Esophagus squamous epithelium (tissue), 5 donors: ENCODE measurements around the gene HOOK2. TPM values are rescaled to one million over a fixed set of nuclear protein-coding genes. Genes with fewer than 3 reads are reported as not detected.
A peak's percentile ranks its signal among the peaks of the same experiment; 100 is the strongest.

Experiments
- DNase-seq: peaks from one replicate; lab custom pipeline; 2025; lab: John Stamatoyannopoulos, UW
- H3K27ac ChIP-seq, 4 donors: fragments of 200-600 bp; sonication (generic); one replicate each; pipeline ENCODE4 v1.5.1; 2016 to 2019; ENCODE audit warnings: mild to moderate bottlenecking in 1 of 4
- H3K27me3 ChIP-seq, 4 donors: fragments of 200-600 bp; sonication (generic); 1 replicate in 3 of 4; 2 replicates in 1 of 4; pipeline versions ENCODE4 v1.5.1 to v1.6.0; 2017 to 2021; ENCODE audit warnings: antibody characterized with exemption in 1 of 4
- H3K36me3 ChIP-seq, 3 donors: fragments of 200-600 bp; sonication (generic); one replicate each; pipeline ENCODE4 v1.5.1; 2016 to 2019
- H3K4me1 ChIP-seq, 3 donors: fragments of 200-600 bp; sonication (generic); one replicate each; pipeline ENCODE4 v1.5.1; 2017 to 2019
- H3K4me3 ChIP-seq, 4 donors: fragments of 200-600 bp; sonication (generic); 1 replicate in 3 of 4; 2 replicates in 1 of 4; pipeline ENCODE4 v1.5.1; 2016 to 2019; ENCODE audit warnings: mild to moderate bottlenecking in 2 of 4, moderate library complexity in 1 of 4
- H3K9me3 ChIP-seq, 3 donors: fragments of 200-600 bp; sonication (generic); one replicate each; pipeline ENCODE4 v1.5.1; 2016 to 2019
- POLR2A ChIP-seq, 4 donors: fragments of 450-650 bp; IDR thresholded peaks; one replicate each; pipeline ENCODE4 v1.6.1; 2017; ENCODE audit warnings: antibody characterized with exemption in 4 of 4, mild to moderate bottlenecking in 4 of 4, moderate library complexity in 3 of 4
- WGBS, 2 donors: methylation state at CpG; one replicate each; pipeline ENCODE4 v1.1.5; 2018; 5-methylcytosine and 5-hydroxymethylcytosine counted together
- intact Hi-C: fragments of 100-400 bp; cut with DNase I; formaldehyde crosslinking; loops from one replicate; pipeline ENCODE4 v1.15.0; 2022
- total RNA-seq, 4 donors: library from RNA; depleted of rRNA; stranded (reverse); fragments of >200 nt; gene quantifications; one replicate each; pipeline ENCODE4 v1.1.0, GENCODE V29; 2016
- TF ChIP-seq, protein P1 (sequence below), 6 experiments: fragments of 450-650 bp in 4 of 6; fragments of 200-600 bp in 2 of 6; sonication (generic) in 2 of 6; IDR thresholded peaks; one replicate each; pipeline ENCODE4 v1.5.1; 2016 to 2019; ENCODE audit warnings: antibody characterized with exemption in 6 of 6, mild to moderate bottlenecking in 4 of 6, moderate library complexity in 4 of 6
- donor health status: DM: yes; HTN: yes; CAD: no.

Gene HOOK2
- total RNA-seq, 4 donors from 2014 or later, result 41.4 to 76.5 (median 61.6) TPM

DNA sequence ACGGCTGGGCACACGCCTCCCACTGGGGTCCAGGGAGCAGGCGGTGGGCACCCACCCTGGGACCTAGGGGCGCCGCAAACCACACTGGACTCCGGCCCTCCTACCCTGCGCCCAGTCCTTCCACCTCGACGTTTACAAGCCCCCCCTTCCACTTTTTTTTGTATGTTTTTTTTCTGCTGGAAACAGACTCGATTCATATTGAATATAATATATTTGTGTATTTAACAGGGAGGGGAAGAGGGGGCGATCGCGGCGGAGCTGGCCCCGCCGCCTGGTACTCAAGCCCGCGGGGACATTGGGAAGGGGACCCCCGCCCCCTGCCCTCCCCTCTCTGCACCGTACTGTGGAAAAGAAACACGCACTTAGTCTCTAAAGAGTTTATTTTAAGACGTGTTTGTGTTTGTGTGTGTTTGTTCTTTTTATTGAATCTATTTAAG is 17.5 kb upstream of the HOOK2 start:
- no peaks in the 10 kb centered on the region for H3K27me3 ChIP-seq
- no peaks in the 10 kb centered on the region for H3K9me3 ChIP-seq
- intact Hi-C loops, result no loop called here
- peaks cover 35 to 68% (median 51%) of the 10 kb centered on the region in 3 donors for H3K4me1 ChIP-seq
- DNase-seq, result no peak
- WGBS, 2 donors, result 0% methylated on average over 15 to 18 of the region's 22 CpGs
- TF ChIP-seq POLR2A (IDR thresholded peaks at IDR 0.05), result peak in 2 of 4 donors; percentile 5 to 42
- TF ChIP-seq, protein P1, sequence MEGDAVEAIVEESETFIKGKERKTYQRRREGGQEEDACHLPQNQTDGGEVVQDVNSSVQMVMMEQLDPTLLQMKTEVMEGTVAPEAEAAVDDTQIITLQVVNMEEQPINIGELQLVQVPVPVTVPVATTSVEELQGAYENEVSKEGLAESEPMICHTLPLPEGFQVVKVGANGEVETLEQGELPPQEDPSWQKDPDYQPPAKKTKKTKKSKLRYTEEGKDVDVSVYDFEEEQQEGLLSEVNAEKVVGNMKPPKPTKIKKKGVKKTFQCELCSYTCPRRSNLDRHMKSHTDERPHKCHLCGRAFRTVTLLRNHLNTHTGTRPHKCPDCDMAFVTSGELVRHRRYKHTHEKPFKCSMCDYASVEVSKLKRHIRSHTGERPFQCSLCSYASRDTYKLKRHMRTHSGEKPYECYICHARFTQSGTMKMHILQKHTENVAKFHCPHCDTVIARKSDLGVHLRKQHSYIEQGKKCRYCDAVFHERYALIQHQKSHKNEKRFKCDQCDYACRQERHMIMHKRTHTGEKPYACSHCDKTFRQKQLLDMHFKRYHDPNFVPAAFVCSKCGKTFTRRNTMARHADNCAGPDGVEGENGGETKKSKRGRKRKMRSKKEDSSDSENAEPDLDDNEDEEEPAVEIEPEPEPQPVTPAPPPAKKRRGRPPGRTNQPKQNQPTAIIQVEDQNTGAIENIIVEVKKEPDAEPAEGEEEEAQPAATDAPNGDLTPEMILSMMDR (IDR thresholded peaks at IDR 0.05), result peak in 1 of 6 experiments; percentile 1
- peak overlapping the region; percentile 79 to 89 (median 88) for H3K4me3 ChIP-seq
- H3K27ac ChIP-seq, result peak overlapping the region; percentile 99
- H3K36me3 ChIP-seq, result peaks cover 0 to 13% (median 11%) of the 10 kb centered on the region in 3 donors

DNA sequence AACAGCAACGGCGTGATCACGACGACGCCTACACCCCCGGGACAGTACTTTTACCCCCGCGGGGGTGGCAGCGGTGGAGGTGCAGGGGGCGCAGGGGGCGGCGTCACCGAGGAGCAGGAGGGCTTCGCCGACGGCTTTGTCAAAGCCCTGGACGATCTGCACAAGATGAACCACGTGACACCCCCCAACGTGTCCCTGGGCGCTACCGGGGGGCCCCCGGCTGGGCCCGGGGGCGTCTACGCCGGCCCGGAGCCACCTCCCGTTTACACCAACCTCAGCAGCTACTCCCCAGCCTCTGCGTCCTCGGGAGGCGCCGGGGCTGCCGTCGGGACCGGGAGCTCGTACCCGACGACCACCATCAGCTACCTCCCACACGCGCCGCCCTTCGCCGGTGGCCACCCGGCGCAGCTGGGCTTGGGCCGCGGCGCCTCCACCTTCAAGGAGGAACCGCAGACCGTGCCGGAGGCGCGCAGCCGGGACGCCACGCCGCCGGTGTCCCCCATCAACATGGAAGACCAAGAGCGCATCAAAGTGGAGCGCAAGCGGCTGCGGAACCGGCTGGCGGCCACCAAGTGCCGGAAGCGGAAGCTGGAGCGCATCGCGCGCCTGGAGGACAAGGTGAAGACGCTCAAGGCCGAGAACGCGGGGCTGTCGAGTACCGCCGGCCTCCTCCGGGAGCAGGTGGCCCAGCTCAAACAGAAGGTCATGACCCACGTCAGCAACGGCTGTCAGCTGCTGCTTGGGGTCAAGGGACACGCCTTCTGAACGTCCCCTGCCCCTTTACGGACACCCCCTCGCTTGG is 16.9 kb upstream of the HOOK2 start:
- peak in 2 of 4 donors; percentile 21 to 74 for TF ChIP-seq POLR2A (IDR thresholded peaks at IDR 0.05)
- TF ChIP-seq, protein P1 (IDR thresholded peaks at IDR 0.05), result no peak
- peak overlapping the region; percentile 79 to 89 (median 88) for H3K4me3 ChIP-seq
- 0% methylated on average over 8 to 9 of the region's 84 CpGs for WGBS, 2 donors
- intact Hi-C loops, result no loop called here
- no peaks in the 10 kb centered on the region for H3K9me3 ChIP-seq
- DNase-seq, result no peak
- no peaks in the 10 kb centered on the region for H3K27me3 ChIP-seq
- peak overlapping the region; percentile 99 for H3K27ac ChIP-seq
- H3K4me1 ChIP-seq, result peaks cover 41 to 74% (median 57%) of the 10 kb centered on the region in 3 donors
- peaks cover 0 to 11% (median 7%) of the 10 kb centered on the region in 3 donors for H3K36me3 ChIP-seq

DNA sequence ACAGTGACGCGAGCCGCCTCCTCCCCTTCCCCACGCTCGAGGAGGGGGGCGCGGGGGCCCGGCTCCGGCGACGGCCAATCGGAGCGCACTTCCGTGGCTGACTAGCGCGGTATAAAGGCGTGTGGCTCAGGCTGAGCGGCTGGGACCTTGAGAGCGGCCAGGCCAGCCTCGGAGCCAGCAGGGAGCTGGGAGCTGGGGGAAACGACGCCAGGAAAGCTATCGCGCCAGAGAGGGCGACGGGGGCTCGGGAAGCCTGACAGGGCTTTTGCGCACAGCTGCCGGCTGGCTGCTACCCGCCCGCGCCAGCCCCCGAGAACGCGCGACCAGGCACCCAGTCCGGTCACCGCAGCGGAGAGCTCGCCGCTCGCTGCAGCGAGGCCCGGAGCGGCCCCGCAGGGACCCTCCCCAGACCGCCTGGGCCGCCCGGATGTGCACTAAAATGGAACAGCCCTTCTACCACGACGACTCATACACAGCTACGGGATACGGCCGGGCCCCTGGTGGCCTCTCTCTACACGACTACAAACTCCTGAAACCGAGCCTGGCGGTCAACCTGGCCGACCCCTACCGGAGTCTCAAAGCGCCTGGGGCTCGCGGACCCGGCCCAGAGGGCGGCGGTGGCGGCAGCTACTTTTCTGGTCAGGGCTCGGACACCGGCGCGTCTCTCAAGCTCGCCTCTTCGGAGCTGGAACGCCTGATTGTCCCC is 16.1 kb upstream of the HOOK2 start, which contains the start of gene JUNB:
TSS of gene JUNB (plus strand) at position 142 of the 706 bp plus-strand sequence. CDS start at position 428, 286 bp downstream.
- Histone ChIP-seq H3K27me3 (no peaks in the 10 kb centered on the region), H3K27ac (peak within 1 kb of the TSS; percentile 99), H3K36me3 (peaks cover 0 to 11% (median 0%) of the 10 kb centered on the region in 3 donors), H3K4me3 (peak within 1 kb of the TSS; percentile 79 to 89 (median 88)), H3K4me1 (peaks cover 48 to 77% (median 62%) of the 10 kb centered on the region in 3 donors), H3K9me3 (no peaks in the 10 kb centered on the region)
- peak; percentile 86 for DNase-seq
- intact Hi-C loops, result no loop called here
- 0% methylated on average over 37 of the region's 73 CpGs; no CpG with 5 or more reads in 1 of the 2 donors for WGBS, 2 donors
- TF ChIP-seq POLR2A (IDR thresholded peaks at IDR 0.05), result peak; percentile 97 to 100 (median 100)
- TF ChIP-seq, protein P1 (IDR thresholded peaks at IDR 0.05), result peak in 4 of 6 experiments; percentile 18 to 32 (median 26)

DNA sequence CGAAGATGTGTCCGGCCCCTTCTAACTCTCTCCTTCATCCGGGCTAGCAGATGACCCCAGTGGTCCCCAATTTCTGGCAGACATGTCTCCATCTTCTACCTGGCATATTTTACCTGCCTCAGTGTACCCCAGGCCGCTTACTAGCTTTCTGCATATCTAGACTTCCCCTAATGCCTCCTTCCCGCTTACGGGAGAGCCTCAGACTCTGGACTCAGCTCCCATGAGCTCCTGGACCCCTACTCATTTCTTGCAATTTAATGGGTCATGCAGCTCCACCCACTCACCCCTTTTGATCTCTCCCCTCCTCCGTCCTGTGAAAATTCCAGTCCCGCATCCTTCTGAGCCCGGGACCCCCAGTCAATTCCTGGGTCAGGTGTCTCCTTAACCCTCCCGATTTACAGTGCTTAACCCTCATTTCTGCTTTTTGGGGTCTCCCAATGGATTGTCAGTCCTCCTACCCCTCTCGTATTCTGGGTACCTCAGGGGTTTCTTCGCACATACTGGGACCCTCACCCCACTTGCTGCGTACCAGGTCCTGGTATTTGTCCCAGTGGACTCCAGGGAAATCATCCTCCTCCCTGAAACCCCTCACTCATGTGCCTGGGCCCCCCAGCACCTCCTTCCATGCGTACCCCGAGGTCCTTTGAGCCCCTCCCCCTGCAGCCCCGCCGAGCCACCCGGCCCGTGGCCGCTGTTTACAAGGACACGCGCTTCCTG is 15.4 kb upstream of the HOOK2 start:
- Histone ChIP-seq H3K9me3 (no peaks in the 10 kb centered on the region), H3K4me1 (peaks cover 50 to 77% (median 62%) of the 10 kb centered on the region in 3 donors), H3K27me3 (no peaks in the 10 kb centered on the region), H3K4me3 (peak overlapping the region; percentile 79 to 89 (median 88)), H3K27ac (peak overlapping the region; percentile 99), H3K36me3 (peaks cover 0 to 11% (median 0%) of the 10 kb centered on the region in 3 donors)
- TF ChIP-seq, protein P1 (IDR thresholded peaks at IDR 0.05), result no peak
- TF ChIP-seq POLR2A (IDR thresholded peaks at IDR 0.05), result no peak
- no peak for DNase-seq
- intact Hi-C loops, result no loop called here
- WGBS, 2 donors, result 1% methylated on average over 15 to 16 of the region's 22 CpGs
